Right atrium auricular region (tissue), 2 donors: ENCODE measurements around the gene CNTF. TPM values are rescaled to one million over a fixed set of nuclear protein-coding genes. Genes with fewer than 3 reads are reported as not detected.

ENCODE experiments used
- DNase-seq: peaks from one replicate; pipeline ENCODE4 v3.0.0-alpha.2; 2019; ENCODE audit warnings: low spot score
- H3K27ac ChIP-seq, 2 donors: fragments of 200-600 bp; sonication (generic); 1 replicate in 1 of 2; 2 replicates in 1 of 2; pipeline ENCODE4 v1.5.1; 2016 to 2019
- H3K27me3 ChIP-seq, 2 donors: fragments of 200-600 bp; sonication (generic); one replicate each; pipeline versions ENCODE4 v1.5.1 to v1.6.0; 2017 to 2019
- H3K36me3 ChIP-seq: fragments of 200-600 bp; sonication (generic); one replicate; pipeline ENCODE4 v1.5.1; 2016
- H3K4me1 ChIP-seq, 2 donors: fragments of 200-600 bp; sonication (generic); one replicate each; pipeline versions ENCODE4 v1.5.1 to v1.6.0; 2017 to 2019
- H3K4me3 ChIP-seq, 2 donors: fragments of 200-600 bp; sonication (generic); 1 replicate in 1 of 2; 2 replicates in 1 of 2; pipeline ENCODE4 v1.5.1; 2017 to 2019; ENCODE audit warnings: mild to moderate bottlenecking in 1 of 2, moderate library complexity in 1 of 2
- H3K9me3 ChIP-seq, 2 donors: fragments of 200-600 bp; sonication (generic); one replicate each; pipeline ENCODE4 v1.5.1; 2019
- CTCF ChIP-seq, 2 donors: fragments of 200-600 bp; sonication (generic); IDR thresholded peaks; one replicate each; pipeline ENCODE4 v1.5.1; 2019; ENCODE audit warnings: antibody characterized with exemption in 2 of 2
- total RNA-seq, 2 donors: library from RNA; depleted of rRNA; stranded (reverse); fragments of >200 nt; gene quantifications; one replicate each; pipeline ENCODE4 v1.1.0, GENCODE V29; 2016

The CNTF gene
- total RNA-seq, 2 donors from 2014 or later: 0.30 to 1.6 TPM

GRCh38 chr11:58582437-58582836 lies 40.0 kb upstream of the CNTF start:
- H3K27ac ChIP-seq: no peak overlapping the region

DNA sequence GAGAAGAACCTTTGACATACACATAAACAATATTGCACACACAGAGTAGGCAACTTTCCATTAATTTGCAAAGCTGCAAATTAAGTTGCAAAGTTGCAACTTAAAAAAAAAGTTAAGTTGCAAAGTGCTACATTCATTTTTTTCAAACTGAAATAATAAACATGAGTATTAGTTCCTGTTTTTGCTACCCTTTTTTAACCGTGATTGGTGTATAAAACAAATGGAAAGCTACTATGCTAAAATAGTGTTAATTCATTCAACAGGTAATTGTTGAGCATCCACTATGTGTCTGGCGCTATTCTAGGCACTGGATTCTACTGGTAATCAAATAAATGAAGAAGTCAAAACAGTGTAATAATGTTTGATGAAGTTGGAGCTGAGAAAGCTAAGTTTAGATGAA lies 35.5 kb upstream of the CNTF start:
- Histone ChIP-seq H3K36me3 (no peaks in the 10 kb centered on the region), H3K27me3 (no peaks in the 10 kb centered on the region), H3K4me1 (peaks cover 0 to 35% of the 10 kb centered on the region in 2 donors), H3K9me3 (no peaks in the 10 kb centered on the region), H3K27ac (no peak overlapping the region), H3K4me3 (no peak overlapping the region)
- DNase-seq: no peak
- TF ChIP-seq CTCF (IDR thresholded peaks at IDR 0.05): no peak

More at GRCh38 chr11:58582437-58582836, 40.0 kb upstream of the CNTF start:
- Histone ChIP-seq H3K9me3 (no peaks in the 10 kb centered on the region), H3K4me1 (peaks cover 0 to 55% of the 10 kb centered on the region in 2 donors), H3K27me3 (no peaks in the 10 kb centered on the region), H3K36me3 (no peaks in the 10 kb centered on the region), H3K4me3 (no peak overlapping the region)
- DNase-seq: no peak
- TF ChIP-seq CTCF (IDR thresholded peaks at IDR 0.05): no peak

DNA sequence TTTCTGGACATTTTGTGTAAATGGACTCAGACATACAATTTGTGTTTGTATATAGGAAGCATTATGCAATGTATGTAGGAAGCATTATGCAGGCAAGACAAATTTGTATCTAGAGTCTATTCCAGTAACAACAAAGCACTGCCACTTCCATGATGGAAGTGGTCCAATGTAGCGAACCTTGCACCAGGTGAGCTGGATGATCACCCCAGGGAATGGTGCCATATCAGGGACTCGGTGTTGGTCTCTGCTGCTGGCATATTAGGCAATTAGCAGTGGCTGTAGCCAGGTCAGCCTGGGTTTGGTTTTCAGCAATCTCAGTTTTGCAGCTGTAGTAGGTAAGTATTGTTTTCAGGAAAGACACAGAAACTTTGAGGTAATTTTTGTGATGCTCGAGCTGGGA lies 30.8 kb upstream of the CNTF start:
- Histone ChIP-seq H3K27ac (no peak overlapping the region), H3K36me3 (no peaks in the 10 kb centered on the region), H3K27me3 (no peaks in the 10 kb centered on the region), H3K4me3 (no peak overlapping the region), H3K9me3 (no peaks in the 10 kb centered on the region), H3K4me1 (peaks cover 0 to 22% of the 10 kb centered on the region in 2 donors)
- TF ChIP-seq CTCF (IDR thresholded peaks at IDR 0.05): no peak
- DNase-seq: no peak

DNA sequence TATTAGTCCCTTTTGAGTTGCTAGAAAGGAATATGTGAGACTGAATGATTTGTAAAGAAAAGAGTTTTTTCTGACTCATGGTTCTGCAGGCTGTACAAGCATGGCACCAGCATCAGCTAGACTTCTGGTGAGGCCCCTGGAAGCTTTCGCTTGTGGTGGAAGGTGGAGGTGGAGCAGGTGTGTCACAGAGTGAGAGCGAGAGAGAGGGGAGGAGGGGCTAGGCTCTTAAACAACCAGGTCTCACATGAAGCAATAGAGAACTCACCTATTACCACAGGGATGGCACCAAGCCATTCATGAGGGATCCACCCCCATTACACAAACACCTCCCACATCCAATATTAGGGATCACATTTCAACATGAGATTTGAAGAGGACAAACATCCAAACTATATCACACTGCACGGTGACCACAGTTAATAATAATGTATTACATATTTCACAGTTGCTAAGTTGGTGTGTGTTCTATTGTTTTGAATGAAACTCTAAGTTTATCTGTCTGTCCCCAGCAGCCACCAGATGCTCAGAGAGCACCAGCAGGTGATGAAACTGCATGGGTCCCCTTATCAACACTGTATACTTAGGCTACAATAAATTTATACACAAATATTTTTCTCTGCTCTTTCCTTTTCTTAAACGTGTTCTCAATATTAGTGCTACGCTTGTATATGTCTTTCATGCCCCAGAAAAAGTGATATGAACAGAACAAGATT lies 29.5 kb upstream of the CNTF start:
- Histone ChIP-seq H3K9me3 (no peaks in the 10 kb centered on the region), H3K4me3 (no peak overlapping the region), H3K36me3 (no peaks in the 10 kb centered on the region), H3K27ac (no peak overlapping the region), H3K27me3 (no peaks in the 10 kb centered on the region), H3K4me1 (peaks cover 0 to 22% of the 10 kb centered on the region in 2 donors)
- no peak for DNase-seq
- TF ChIP-seq CTCF (IDR thresholded peaks at IDR 0.05): no peak

DNA sequence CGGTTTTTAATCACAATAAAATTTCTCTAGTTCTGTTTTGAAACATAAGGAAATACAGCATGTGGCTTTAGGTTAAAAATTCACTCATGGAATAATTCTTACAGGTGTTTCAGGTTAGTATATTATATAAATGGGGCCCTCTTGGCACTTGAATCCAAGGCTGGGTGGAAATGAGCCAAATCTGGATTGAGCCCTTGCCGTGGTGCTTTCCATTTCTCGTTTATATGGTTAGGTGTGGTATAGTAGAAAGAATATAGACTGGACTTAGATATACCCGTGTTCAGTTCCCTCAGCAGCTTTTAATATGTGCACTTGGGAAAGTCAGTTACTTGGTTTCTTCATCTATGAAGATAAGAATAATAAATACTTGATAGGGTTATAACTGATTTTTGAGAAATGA lies 27.6 kb upstream of the CNTF start:
- no peak for TF ChIP-seq CTCF (IDR thresholded peaks at IDR 0.05)
- Histone ChIP-seq H3K4me1 (peaks cover 0 to 26% of the 10 kb centered on the region in 2 donors), H3K27me3 (no peaks in the 10 kb centered on the region), H3K36me3 (no peaks in the 10 kb centered on the region), H3K27ac (no peak overlapping the region), H3K4me3 (no peak overlapping the region), H3K9me3 (no peaks in the 10 kb centered on the region)
- no peak for DNase-seq

DNA sequence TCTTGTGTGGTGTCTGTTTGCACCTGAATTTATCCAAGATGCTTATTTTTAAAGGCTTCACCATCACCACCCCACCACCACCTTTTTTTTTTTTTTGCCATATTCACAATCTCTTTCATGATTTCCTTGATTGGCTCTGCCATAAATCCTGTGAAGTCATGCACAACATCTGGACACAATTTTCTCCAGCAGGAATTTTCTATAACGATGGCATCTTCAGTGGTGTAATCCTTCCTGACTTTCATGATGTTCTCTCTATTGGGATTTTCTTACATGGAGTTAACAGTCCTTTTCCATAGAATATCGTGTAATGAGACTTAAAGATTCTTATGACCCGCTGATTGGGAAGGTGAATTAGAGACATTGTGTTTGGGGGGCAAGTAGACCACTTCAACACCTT lies 25.8 kb upstream of the CNTF start:
- DNase-seq: no peak

More for the DNA sequence above, 25.8 kb upstream of the CNTF start:
- peaks cover 0 to 26% of the 10 kb centered on the region in 2 donors for H3K4me1 ChIP-seq
- H3K27ac ChIP-seq: no peak overlapping the region
- H3K27me3 ChIP-seq: no peaks in the 10 kb centered on the region
- TF ChIP-seq CTCF (IDR thresholded peaks at IDR 0.05): no peak
- no peak overlapping the region for H3K4me3 ChIP-seq
- no peaks in the 10 kb centered on the region for H3K36me3 ChIP-seq
- no peaks in the 10 kb centered on the region for H3K9me3 ChIP-seq
